NCI-H345 treated with DMSO at 0.1 percent for 48 hours (cell line): ENCODE results near the gene HOXD12.

Experiments
- DNase-seq: peaks from one replicate; lab custom pipeline; 2025; ENCODE audit not compliant: unreplicated experiment; lab: John Stamatoyannopoulos, UW

HOXD12 gene

DNA sequence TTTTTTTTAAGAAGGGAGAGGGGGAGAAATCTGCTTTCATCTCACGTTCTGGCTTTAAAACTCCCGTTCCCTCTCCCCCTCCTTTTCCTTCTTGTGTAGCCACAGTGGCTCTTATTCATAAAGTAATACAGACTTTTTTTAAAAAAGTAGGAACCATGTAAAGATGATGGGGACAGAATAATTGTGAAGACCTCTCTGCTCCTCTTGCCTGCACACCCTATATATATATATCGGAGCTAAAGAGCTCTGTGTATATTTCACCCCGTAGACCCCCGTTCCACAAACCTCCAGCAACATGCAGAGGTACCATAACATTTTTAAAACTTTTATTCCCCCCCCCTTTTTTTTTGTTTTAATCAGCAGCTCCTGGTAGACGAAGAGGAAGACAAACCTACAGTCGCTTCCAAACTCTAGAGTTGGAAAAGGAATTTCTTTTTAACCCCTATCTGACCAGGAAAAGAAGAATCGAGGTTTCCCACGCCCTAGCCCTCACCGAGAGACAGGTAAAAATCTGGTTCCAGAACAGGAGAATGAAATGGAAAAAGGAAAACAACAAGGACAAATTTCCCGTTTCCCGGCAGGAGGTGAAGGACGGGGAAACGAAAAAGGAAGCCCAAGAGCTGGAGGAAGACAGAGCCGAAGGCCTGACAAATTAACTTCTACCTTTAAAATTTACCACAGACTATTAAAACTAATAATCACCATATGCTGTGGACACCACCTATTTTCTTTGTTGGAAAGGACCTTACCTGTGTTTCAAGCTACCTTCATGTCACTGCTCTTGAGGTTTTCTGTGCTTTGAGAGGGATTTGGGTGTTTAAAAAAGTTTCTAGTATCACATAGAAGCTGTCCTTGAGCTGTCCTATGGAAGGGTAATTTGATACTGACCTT lies 31.6 kb downstream of the HOXD12 start:
- DNase-seq = no peak

DNA sequence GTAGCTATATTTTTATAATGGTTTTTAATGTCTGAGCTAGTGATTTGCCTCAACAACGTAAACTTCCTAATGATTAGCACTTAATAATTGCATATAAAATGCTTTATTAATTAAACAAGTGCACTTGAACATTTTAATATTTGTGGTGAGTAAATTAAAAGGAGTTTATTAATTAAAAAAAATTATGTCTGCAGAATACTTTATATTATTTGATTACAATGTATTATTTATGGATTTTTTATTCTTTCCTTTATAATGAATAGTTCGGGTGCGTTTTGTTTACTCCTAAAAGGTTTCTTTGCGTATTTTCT lies 32.2 kb downstream of the HOXD12 start:
- DNase-seq = no peak

DNA sequence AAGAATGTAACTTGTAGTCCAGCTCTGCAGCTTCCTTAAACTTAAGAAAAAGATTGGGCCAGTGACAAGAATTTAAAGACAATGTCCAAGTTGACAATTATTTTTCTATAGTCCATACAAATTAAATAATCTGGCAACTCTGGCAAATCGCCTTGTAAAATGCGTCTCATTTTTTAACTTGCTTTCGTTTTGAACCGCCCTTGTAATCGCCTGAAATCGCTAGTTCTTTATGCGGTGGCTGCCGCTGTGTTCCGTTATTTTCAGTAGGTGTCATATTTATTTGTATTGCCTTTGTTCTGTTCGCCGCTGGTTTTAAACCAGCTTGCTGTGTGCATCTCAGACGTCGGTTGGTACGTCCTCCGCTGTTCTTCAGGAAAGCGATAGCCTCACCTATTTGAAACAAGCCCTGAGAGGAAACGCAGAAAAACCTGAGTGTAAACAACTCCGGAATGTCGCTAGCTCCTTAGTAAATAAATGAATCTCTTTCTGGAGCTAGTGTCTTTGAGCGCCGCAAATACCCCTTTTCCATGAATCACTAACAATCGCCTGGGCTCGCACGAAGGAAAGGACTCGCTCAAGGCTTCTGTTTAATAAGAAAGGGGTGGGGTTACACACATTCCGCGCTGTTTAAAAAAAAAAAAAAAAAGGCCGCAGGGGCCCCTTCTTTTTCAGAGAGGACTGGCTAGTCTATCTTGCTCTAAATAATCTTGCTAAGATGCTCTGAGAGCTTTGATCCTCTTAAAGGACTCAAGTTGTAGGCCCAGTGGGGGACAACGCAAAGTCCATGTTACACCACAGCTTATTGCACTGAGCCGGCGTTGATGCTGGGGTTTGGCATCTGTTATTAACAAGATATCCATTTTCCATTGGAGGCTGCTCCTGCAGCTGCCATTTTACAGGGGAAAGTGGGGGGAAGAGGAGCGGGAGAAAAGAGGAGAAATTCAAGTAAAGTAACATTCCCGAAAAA lies 32.9 kb downstream of the HOXD12 start:
- DNase-seq = no peak

DNA sequence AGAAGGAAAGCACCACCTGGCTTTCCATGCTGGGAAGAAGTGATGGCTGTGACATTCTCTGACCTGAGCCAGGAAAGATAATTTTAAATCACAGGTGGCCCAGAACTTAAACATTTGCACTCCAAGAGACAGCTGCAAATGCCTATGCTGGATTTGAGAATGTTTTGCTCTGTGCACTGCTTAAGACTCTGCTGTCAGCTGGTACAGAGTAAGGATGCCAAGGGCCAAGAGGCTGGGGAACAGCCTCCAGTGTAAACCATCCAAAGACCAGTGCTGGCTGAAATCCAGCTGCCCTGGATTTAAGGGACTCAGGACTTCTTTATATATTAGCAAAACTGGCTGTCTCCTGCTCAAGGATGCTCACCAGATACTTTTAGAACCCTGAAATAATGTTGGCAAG lies 33.8 kb downstream of the HOXD12 start:
- DNase-seq = no peak

DNA sequence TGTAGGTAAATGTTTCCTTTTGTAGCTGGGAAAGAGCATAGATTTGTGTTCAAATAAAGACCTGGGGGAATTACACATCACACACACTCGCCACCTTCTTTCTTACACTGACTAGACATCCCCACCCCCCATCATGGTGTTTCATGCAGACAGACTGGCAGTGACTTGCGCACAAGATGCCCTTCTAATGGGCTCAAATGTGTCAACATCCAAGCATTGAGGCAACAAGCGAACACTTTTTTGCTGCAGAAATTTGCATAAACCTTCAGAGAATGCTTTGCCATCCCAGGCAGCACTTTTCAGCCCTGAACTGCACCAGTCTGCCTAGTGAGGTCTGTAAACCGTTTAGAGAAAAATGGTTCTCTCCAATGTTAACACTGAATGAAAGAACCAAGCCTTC lies 34.4 kb downstream of the HOXD12 start:
- no peak for DNase-seq

DNA sequence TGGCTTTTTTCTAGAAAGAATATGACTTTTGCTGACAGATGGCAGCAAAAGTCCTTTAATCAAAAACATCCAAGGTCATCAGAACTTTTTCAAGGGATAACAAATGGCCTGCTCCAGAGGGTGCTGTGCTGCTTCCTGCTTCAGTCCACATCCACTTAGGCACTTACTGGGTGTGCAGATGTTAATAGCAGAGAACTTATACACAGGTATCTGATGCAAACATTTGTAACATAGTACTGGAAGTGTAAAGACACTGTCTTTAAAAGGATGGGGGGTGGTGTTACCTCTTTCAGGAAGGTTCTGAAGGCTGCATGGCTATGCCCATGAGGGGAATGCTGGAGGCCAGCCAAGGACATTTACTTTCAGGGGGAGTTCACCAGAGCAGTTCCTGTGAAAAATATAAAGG lies 35.4 kb downstream of the HOXD12 start:
- DNase-seq = no peak

DNA sequence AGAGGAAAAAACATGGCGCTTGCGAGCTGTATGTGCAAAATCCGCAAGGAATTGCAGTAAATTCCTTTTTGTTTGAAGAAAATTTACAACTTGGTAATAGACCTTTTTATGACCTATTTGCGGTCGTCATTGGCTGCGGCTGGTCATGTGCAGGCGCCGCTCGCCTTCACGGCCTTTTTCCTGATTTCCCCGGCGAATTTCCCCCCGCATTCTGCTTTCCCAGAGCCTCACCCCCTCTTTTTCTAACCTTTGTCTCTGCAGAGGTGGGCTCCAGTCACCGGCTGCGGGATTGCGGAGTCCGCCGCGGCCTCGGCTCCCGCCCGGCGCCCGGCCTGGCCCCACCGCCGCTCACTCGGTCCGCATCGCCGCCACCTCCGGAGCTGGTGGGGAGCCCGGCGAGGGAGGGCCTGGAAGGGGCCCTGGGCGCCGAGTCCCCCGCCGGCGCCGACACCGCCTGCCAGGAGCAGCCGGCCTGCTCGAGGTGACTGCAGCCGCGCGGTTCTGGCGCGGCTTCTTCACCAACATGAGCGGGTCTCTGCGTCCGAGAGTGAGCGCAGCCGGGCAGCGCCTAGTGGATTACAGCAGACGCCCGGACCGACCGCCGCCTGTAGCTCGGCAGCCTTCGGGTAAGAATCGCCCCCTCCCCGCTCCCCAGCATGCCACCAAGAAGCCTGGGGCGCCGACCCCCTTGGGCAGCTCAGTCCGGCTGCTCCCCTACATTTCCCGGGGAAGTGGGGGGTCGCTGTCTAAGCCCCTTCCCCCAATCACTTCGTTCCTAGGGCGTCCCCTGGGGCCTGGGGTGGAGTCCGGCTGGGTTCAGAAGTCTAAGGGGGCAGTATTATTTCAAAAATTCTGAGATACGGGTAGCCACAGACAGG lies 37.0 kb downstream of the HOXD12 start:
- no peak for DNase-seq

DNA sequence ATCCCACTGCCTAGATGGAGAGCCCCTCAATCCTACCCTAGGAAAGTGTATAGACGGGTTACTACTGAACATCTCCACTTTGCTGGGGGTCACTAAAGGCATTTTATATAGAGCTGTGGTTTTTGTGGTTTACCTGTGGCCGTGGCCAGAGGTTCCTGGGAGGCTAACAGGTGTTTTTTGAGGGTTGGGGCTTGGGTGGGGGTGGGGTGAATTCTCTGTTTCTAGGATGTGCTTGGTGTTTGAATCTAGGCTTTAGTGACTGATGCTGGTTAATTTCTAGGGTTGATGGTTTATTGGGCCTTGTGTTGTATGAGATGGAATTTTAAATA lies 37.6 kb downstream of the HOXD12 start:
- DNase-seq = no peak

DNA sequence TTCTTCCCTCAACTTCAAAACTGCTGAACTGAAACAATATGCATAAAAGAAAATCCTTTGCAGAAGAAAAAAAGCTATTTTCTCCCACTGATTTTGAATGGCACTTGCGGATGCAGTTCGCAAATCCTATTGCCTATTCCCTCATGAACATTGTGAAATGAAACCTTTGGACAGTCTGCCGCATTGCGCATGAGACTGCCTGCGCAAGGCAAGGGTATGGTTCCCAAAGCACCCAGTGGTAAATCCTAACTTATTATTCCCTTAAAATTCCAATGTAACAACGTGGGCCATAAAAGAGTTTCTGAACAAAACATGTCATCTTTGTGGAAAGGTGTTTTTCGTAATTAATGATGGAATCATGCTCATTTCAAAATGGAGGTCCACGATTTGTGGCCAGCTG lies 38.3 kb downstream of the HOXD12 start:
- DNase-seq = no peak

DNA sequence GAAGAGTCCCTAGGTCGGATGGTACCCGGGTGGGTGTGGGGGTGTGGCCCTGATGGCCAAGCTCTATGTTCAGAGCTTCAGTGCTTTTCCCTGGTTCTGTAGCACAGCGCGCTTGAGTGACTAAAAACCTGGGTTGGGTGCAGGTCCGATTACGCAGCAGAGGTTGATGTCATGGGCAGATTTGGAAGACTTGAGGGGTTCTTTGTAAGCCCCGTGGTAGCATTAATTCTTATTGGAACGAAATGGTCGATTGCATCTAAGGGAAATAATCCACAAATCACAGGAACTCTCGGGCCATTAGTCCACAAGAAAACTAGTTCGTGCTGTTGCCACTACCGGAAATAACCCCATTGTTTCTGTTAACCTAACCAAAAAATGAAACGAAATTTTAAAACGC lies 38.9 kb downstream of the HOXD12 start:
- DNase-seq = no peak

DNA sequence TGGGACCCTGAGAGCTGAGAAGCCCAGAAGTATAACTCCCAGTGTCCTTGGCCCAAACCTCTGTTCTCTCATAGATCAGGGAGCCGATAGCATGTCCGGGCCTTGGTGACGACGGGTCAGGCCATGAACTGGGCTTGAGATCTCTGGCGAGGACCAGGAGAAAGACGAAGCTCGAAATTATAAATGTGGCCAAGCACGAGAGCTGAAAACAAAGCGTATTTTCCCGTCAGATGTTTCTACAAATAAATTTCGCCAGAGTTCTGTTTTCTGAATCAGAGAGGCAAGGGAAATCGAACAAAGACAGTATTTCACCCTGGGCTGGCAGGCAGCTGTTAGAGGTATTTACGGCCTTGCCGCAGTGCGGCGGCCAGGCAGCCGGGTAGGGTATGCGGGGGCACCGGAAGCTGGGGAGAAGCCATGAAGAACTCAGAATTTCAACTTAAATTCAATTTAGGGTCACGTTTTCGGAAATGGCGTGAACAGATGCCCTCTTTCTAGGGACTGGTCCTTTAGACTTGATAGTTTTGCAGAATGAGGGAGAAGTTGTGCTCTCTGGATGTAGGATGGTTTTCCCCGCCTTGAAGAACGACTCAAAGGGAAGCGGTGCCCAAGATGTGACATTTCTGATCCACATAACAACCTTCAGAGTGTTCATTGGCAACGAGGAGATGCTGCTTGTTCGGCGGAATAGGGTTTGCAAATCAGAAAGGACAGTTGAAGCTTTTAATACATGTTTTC lies 39.5 kb downstream of the HOXD12 start:
- no peak for DNase-seq

DNA sequence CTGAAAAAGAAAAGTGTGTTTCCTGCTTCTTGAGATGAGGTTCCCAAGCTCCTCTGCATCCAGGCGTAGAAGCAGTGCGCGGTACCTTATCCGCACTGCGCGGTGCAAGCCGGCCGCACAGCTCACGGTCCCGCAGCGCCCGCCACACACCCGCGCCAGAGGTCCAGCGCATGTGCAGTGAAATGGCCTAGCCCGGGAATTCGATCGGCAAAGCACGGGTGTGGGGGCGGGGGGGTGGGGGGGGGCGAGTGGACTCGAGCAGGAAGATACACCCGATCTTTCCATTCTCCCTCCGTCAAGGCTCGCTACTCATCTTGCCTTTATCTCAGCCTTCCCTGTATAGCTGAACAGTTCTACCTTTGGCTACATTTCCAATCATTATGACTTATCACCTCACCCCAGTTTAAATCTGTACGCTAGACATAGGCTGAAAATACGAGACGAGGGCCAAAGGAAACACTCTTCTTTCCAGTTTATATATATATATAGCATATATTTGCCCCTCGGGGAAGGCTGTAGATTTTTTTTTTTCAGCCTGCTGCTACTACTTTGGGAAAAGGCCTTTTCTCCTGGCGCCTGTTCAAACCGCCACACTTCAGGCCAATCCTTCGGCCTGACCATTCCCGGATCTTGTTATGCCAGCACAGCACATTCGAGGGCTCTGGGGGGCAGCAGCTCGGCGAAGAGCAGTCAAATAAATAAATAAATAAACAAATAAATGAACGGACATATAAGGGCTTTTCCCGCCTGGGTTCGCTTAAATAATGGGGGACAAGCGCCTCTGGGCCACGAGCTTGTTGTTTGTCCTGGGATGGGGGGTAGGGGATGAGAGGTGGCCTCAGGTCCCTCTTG lies 40.3 kb downstream of the HOXD12 start:
- no peak for DNase-seq

DNA sequence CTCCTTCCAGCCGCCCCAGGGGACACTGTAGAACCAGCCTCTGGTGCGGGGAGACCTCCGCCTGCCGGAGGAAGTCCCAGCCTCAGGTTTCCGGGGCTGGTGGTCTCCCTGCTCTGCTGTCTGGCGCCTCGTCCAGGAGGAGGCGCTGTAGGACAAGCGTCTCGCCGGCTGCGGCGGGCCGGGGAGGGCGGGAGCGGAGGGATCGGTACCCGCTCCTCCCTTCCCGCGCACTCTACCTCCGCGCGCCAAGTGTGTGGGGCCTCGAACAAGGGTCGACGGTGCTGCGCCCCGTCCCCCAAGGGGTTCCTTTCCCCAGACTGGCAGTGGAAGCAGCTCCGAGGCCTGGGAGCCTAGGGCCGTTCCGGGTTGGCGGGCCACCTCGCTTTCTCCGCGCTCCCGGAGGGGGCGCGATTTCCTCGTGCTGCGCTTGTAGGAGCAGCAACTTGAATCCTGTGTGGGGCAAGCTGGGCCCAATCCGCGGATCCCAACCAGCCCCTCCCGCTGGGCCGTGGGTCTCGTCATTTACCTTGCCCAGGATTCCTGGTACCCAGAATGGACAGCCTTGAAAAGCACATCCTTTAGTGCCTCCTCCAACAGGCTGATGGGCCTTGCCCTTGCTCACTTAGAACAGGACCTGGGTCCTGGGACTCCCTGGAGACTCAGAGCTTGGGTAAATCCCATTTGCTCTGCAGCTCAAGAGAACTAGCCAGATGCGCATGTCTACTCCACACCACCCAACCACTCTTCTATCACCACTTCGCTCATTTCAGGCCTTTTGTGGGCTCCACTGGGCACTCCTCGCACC lies 41.1 kb downstream of the HOXD12 start:
- DNase-seq = peak; percentile 51

DNA sequence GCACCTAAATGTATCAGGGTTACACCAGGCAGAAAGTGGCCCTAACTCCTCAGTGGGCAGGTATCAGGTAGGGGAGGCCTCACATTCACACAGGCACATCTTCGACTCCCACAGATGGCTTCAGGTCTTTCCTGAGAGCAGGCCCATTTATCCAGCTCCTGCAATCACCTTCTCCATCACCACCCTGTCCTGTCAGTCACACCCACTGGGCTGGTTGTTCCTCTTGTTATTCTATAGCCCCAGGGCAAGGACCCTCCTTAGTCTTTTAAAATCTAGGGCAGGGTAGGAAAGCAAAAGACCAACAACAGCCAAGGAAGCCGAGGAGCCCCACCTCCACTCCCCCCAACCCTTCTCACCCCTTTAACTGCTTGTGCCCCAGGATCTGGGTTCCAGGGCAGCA lies 42.7 kb downstream of the HOXD12 start:
- DNase-seq = no peak

DNA sequence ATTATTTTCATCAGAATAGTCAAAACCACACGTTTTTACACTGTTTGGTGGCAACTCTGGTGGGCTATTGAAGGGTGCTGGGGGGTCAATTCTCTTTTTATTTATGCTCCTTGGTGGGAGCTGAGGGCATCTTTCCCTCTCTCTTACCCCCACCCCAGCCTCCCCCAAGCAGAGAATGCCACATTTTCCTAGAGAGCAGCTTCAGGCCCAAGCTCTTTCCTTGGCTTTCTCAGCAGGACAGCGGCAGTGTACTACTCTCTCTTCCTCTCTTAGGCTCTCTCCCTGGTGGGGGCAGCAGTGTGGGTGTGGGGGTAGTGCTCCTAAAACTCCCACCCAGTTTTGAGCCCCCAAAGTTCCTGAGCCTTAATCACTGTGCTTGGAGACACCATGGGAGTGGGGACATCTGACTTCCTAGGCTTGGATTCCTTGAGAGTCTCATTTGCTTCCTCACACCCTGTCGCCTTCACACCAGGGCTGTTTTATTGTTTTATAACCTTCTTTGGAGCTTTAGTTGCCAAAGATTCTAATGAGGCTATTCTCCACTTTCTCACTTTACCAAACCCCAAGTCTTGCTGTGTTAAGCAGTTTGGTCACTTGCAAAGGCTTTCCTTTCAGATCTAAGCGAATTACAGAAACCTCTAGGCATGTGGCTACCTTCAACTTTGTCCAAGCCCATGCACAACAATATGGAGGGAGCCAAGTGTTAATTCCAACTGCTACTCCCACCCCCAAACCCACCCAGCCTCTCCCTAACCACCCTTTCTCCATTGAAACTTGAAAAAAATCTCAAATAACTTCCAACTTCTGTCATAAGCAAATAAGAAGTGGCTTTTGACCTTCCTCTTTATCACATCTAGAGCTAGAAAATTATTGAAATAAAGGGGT lies 45.7 kb downstream of the HOXD12 start:
- no peak for DNase-seq

DNA sequence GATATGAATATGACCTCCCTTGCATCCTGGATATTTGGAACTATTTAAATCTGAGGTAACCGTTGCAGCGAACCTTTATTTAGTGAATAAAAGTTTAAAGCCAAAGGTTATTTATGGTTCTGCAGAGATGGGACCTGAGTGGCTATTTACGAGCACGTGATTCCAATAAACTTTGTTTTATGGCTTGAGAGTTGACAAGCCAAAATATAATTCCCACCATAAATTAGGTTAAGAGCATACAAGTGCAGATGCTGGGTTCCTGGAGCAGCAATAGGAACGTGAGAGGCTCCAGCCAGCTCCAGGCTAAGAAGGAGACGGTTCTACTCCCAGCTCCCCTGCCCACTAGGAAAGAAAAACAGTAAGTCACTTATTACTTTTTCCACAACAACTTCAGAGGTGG lies 46.5 kb downstream of the HOXD12 start:
- DNase-seq = no peak

DNA sequence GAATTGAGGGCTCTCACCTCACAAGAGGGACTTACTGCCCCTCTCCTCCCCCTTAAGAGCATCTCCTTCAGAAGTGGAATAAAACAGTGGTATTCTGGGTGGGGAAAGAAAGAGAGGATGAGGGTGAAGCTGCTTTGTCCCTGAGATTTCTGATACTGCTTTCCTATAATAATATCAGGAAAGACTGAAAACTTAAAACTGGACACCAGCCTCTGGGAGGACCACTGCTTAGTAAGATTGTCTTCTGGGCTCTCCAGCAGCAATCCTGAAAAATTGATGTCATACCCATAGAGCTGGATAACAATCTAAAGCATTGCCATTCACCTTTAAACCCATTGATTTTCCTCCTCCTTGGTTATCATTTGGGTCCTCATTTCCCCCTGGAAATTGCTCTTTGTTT lies 47.0 kb downstream of the HOXD12 start:
- no peak for DNase-seq

DNA sequence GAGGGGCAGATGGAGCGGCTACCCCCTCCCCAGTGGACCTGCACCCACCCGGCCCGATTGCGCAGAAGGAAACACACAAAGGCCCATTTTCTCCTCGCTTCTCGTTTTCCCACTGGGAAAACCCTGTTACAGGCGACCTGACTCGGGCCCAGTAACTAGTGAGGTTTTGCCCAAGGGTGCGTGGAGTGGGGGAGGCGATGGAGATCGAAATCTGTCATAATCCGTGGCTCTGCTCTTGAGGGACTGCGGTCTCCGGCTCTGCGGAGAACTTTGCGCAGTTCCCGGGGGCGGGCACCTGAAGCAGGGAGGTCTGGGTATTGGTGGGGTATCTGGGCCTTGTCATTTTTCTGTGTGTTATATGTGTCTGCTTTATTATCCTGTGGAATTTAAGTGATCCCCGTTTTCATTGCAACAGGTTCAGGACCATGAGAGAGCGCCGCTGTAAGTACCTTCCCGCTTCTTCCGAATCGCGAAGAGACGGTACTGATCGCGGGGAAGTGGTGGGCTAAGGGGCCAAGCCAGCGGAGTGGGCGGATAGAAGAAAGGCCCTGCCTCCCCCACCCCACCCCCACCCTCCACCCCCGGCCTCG lies 47.7 kb downstream of the HOXD12 start:
- DNase-seq = no peak
